IMR-90 (cell line): ENCODE data around the gene FBXL13. TPM values are rescaled to one million over a fixed set of nuclear protein-coding genes. Genes with fewer than 3 reads are reported as not detected.

Experiments
- ATAC-seq: fragments of 200-7000 bp; cut with Tn5 transposase; 2 replicates; pipeline ENCODE4 v1.9.1; 2020; ENCODE audit warnings: low read depth, mild to moderate bottlenecking, moderate library complexity
- BruUV-seq: library from RNA; stranded (reverse); fragments of 400-500 nt; replicated peaks from 2 replicates; lab custom pipeline; 2021; lab: Mats Ljungman, UMichigan
- CTCF ChIA-PET: fragments of 300-600 bp; formaldehyde crosslinking; extraction: SDS; loops from one replicate; lab custom pipeline; 2021; ENCODE audit warnings: antibody characterized with exemption; lab: Yijun Ruan, JAX
- POLR2A ChIA-PET: fragments of 300-600 bp; sonication (Branson Sonifier 250); formaldehyde crosslinking; loops from one replicate; lab custom pipeline; 2022; ENCODE audit warnings: antibody characterized with exemption; ENCODE audit not compliant: unreplicated experiment; lab: Charles Lee
- DNase-seq: peaks from one replicate; pipeline ENCODE4 v3.0.0; 2013
- H2AFZ ChIP-seq: replicated peaks from 2 replicates; pipeline ENCODE3; 2013; ENCODE audit warnings: low read length, mild to moderate bottlenecking; ENCODE audit not compliant: poor library complexity
- H2AK5ac ChIP-seq: 2 replicates; pipeline ENCODE4 v1.6.1; 2013; ENCODE audit warnings: low read depth, low read length, inconsistent platforms
- H2AK9ac ChIP-seq: replicated peaks from 2 replicates; pipeline ENCODE3; 2013; ENCODE audit warnings: mild to moderate bottlenecking, low read depth, low read length, moderate library complexity; ENCODE audit not compliant: poor library complexity
- H2BK120ac ChIP-seq: 2 replicates; pipeline ENCODE4 v1.6.1; 2013; ENCODE audit warnings: low read depth, low read length, inconsistent platforms
- H2BK15ac ChIP-seq: 3 replicates; pipeline ENCODE4 v1.6.1; 2013; ENCODE audit warnings: low read depth, low read length, inconsistent platforms
- H2BK20ac ChIP-seq: 2 replicates; pipeline ENCODE4 v1.6.1; 2013; ENCODE audit warnings: low read depth, mild to moderate bottlenecking, inconsistent platforms, low read length, moderate library complexity
- H2BK5ac ChIP-seq: 2 replicates; pipeline ENCODE4 v1.6.1; 2013; ENCODE audit warnings: mild to moderate bottlenecking, low read depth, low read length, inconsistent platforms; ENCODE audit not compliant: poor library complexity, severe bottlenecking
- H3K14ac ChIP-seq: replicated peaks from 2 replicates; pipeline ENCODE4 v1.6.1; 2013; ENCODE audit warnings: low read depth, low read length, inconsistent platforms
- H3K18ac ChIP-seq: 2 replicates; pipeline ENCODE4 v1.6.1; 2013; ENCODE audit warnings: low read depth, low read length, control low read depth
- H3K23ac ChIP-seq: 2 replicates; pipeline ENCODE4 v1.6.1; 2013; ENCODE audit warnings: low read depth, low read length, inconsistent platforms
- H3K27ac ChIP-seq: 2 replicates; pipeline ENCODE4 v1.5.1; 2013; ENCODE audit warnings: mild to moderate bottlenecking, control low read depth, low read length; ENCODE audit not compliant: insufficient read depth
- H3K27me3 ChIP-seq: 2 replicates; pipeline ENCODE4 v1.6.1; 2013; ENCODE audit warnings: low read length; ENCODE audit not compliant: control insufficient read depth, insufficient read depth
- H3K36me3 ChIP-seq: 2 replicates; pipeline ENCODE4 v1.6.1; 2013; ENCODE audit warnings: low read length, mixed read lengths; ENCODE audit not compliant: control insufficient read depth, insufficient read depth
- H3K4ac ChIP-seq: 2 replicates; pipeline ENCODE4 v1.6.1; 2013; ENCODE audit warnings: low read depth, low read length, inconsistent platforms
- H3K4me1 ChIP-seq: 2 replicates; pipeline ENCODE4 v1.6.1; 2013; ENCODE audit warnings: low read length, mixed read lengths; ENCODE audit not compliant: control insufficient read depth, insufficient read depth
- H3K4me2 ChIP-seq: 2 replicates; pipeline ENCODE4 v1.6.1; 2013; ENCODE audit warnings: low read depth, mild to moderate bottlenecking, control low read depth, low read length, moderate library complexity
- H3K4me3 ChIP-seq: 2 replicates; pipeline ENCODE4 v1.5.1; 2013; ENCODE audit warnings: low read depth, mild to moderate bottlenecking, control low read depth, low read length, moderate library complexity; ENCODE audit not compliant: insufficient read depth
- H3K56ac ChIP-seq: 2 replicates; pipeline ENCODE4 v1.6.1; 2013; ENCODE audit warnings: low read length, inconsistent platforms; ENCODE audit not compliant: insufficient read depth; ENCODE audit errors: extremely low read depth
- H3K79me1 ChIP-seq, 2 experiments: 2 replicates each; pipeline ENCODE4 v1.6.1; 2013; ENCODE audit warnings: low read length in 2 of 2, inconsistent platforms in 1 of 2, low read depth in 1 of 2
- H3K9ac ChIP-seq: 2 replicates; pipeline ENCODE4 v1.6.1; 2013; ENCODE audit warnings: low read depth, low read length, control low read depth
- H3K9me1 ChIP-seq: 2 replicates; pipeline ENCODE4 v1.6.1; 2013; ENCODE audit warnings: low read length, inconsistent platforms; ENCODE audit not compliant: insufficient read depth
- H3K9me3 ChIP-seq: 2 replicates; pipeline ENCODE4 v1.6.1; 2013; ENCODE audit warnings: low read length; ENCODE audit not compliant: control insufficient read depth, insufficient read depth
- H4K20me1 ChIP-seq: 2 replicates; pipeline ENCODE4 v1.6.1; 2013; ENCODE audit warnings: low read length, inconsistent platforms; ENCODE audit not compliant: insufficient read depth
- H4K5ac ChIP-seq: 2 replicates; pipeline ENCODE4 v1.6.1; 2013; ENCODE audit warnings: mild to moderate bottlenecking, low read depth, low read length, control low read depth
- H4K8ac ChIP-seq, 2 experiments: 2 replicates each; pipeline ENCODE4 v1.6.1; 2013; ENCODE audit warnings: low read depth in 2 of 2, low read length in 2 of 2, control low read depth in 1 of 2, inconsistent platforms in 1 of 2
- H4K91ac ChIP-seq: 2 replicates; pipeline ENCODE4 v1.6.1; 2013; ENCODE audit warnings: low read depth, low read length, inconsistent platforms; ENCODE audit not compliant: insufficient read depth
- BHLHE40 ChIP-seq: fragments of 150-350 bp; IDR thresholded peaks from 2 replicates; pipeline ENCODE4 v1.6.1; 2016; ENCODE audit warnings: mild to moderate bottlenecking, low read depth, low read length
- MAZ ChIP-seq: IDR thresholded peaks from 2 replicates; pipeline ENCODE4 v1.6.1; 2012; ENCODE audit warnings: low read depth, mild to moderate bottlenecking, low read length, improper control_type of control experiment, moderate library complexity, borderline replicate concordance
- NFE2L2 ChIP-seq: fragments of 150-350 bp; IDR thresholded peaks from 2 replicates; pipeline ENCODE4 v1.6.1; 2016; ENCODE audit warnings: low read depth, mild to moderate bottlenecking, low read length
- RFX5 ChIP-seq: IDR thresholded peaks from 2 replicates; pipeline ENCODE4 v1.8.0; 2012; ENCODE audit warnings: low read depth, mild to moderate bottlenecking, low read length, moderate library complexity
- WGBS, 2 experiments: methylation state at CpG; one replicate each; pipeline versions ENCODE4 v1.1.5 to v1.1.7; 2013; ENCODE audit warnings: missing lambda C conversion rate in 2 of 2; ENCODE audit not compliant: insufficient read length in 1 of 2; ENCODE audit errors: extremely low coverage in 2 of 2; 5-methylcytosine and 5-hydroxymethylcytosine counted together
- dilution Hi-C: fragments of 300-500 bp; cut with HindIII; formaldehyde crosslinking; loops from one replicate; pipeline ENCODE4 v1.14.3; 2018; ENCODE audit warnings: low sequenced_read_pairs; ENCODE audit not compliant: unreplicated experiment
- in situ Hi-C: fragments of 300-500 bp; cut with MboI; formaldehyde crosslinking; loops from 3 replicates; pipeline ENCODE4 v1.14.3; 2019; ENCODE audit warnings: low sequenced_read_pairs, inconsistent platforms, mixed read lengths
- intact Hi-C: fragments of 100-400 bp; cut with micrococcal nuclease; formaldehyde crosslinking; loops from 2 replicates; pipeline ENCODE4 v1.10.0; 2022
- polyA plus RNA-seq, 3 experiments: library from polyadenylated mRNA; depleted of rRNA; stranded (reverse); fragments of >200 nt; gene quantifications; 2 replicates each; pipeline ENCODE4 v1.2.3, GENCODE V29; 2012; ENCODE audit warnings: low replicate concordance in 1 of 3
- total RNA-seq: library from RNA; depleted of rRNA; stranded (reverse); fragments of >200 nt; gene quantifications from 2 replicates; pipeline ENCODE4 v1.2.3, GENCODE V29; 2012
- TF ChIP-seq, protein P1 (sequence below): fragments of 150-350 bp; IDR thresholded peaks from 2 replicates; pipeline ENCODE4 v1.6.1; 2017; ENCODE audit warnings: mild to moderate bottlenecking, antibody characterized with exemption, low read length, low read depth

FBXL13 gene
- total and polyA plus RNA-seq, 2 of the 4 experiments (the other 2 are of a cell fraction) = 0.24 to 0.36 TPM

DNA sequence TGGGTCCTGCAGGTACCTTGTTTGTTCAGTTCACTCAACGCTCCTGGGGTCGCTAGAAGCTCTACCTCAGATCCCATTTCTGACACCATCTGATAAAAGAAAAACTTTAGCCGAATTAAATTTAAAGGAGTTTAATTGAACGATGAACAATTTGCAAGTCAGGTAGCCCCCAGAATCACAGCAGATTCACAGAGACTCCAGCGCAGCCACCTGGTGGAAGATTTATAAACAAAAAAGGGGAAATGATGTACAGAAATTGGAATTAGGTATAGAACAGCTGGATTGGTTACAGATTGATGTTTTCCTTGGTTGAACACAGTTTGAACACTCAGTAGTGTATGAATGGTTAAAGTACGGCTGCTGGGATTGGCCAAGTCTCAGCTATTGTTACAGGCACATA, 23.1 kb downstream of the FBXL13 start:
- intact Hi-C loops = no loop called here
- POLR2A ChIA-PET = no interaction called here
- 100% methylated on average over 1 of the region's 6 CpGs; no CpG with 5 or more reads in 1 of the 2 experiments for WGBS, 2 experiments

More for the DNA sequence above, 23.1 kb downstream of the FBXL13 start:
- Histone ChIP-seq H4K91ac (no peak overlapping the region), H2BK5ac (no peak overlapping the region), H2BK15ac (no peak overlapping the region), H3K56ac (no peak overlapping the region), H3K4me1 (no peaks in the 10 kb centered on the region), H4K20me1 (no peaks in the 10 kb centered on the region), H3K79me1 (no peaks in the 10 kb centered on the region), H3K18ac (no peak overlapping the region), H2AK5ac (no peak overlapping the region), H2BK20ac (no peak overlapping the region), H3K14ac (no peak overlapping the region), H3K4me3 (no peak overlapping the region), H3K4me2 (no peak overlapping the region), H2AFZ (no peak overlapping the region), H3K36me3 (no peaks in the 10 kb centered on the region), H2AK9ac (no peak overlapping the region), H3K9me3 (peaks cover 5% of the 10 kb centered on the region; the same call in 1 of the 2 replicates), H3K9ac (no peak overlapping the region), H3K27me3 (no peaks in the 10 kb centered on the region), H3K4ac (no peak overlapping the region), H4K8ac (no peak overlapping the region), H4K5ac (no peak overlapping the region), H3K9me1 (no peaks in the 10 kb centered on the region), H3K23ac (no peak overlapping the region), H3K27ac (no peak overlapping the region), H2BK120ac (no peak overlapping the region)
- CTCF ChIA-PET = no interaction called here
- no TSS peak for BruUV-seq
- no peak for ATAC-seq
- dilution Hi-C loops = no loop called here
- DNase-seq = no peak
- in situ Hi-C loops = no loop called here
- TF ChIP-seq, protein P1, sequence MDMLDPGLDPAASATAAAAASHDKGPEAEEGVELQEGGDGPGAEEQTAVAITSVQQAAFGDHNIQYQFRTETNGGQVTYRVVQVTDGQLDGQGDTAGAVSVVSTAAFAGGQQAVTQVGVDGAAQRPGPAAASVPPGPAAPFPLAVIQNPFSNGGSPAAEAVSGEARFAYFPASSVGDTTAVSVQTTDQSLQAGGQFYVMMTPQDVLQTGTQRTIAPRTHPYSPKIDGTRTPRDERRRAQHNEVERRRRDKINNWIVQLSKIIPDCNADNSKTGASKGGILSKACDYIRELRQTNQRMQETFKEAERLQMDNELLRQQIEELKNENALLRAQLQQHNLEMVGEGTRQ = no peak
- TF ChIP-seq BHLHE40 (no peak), RFX5 (no peak), MAZ (no peak), NFE2L2 (no peak)
